ENCODE results near the gene PSENEN. TPM values are rescaled to one million over a fixed set of nuclear protein-coding genes. Genes with fewer than 3 reads are reported as not detected.

Gene PSENEN
- total RNA-seq, 1 experiment from 2014 or later: 42.9 TPM

- no peaks in the 10 kb centered on the region for H3K36me3 ChIP-seq (ENCODE audit: low read depth, low read length)
- ChIA-PET POLR2A (ENCODE audit: unreplicated experiment) (no interaction called here), CTCF (no interaction called here)
- no peak overlapping the region for H3K27ac ChIP-seq (ENCODE audit: low read length)
- no peak overlapping the region for H3K4me3 ChIP-seq (ENCODE audit: low read length)
- DNase-seq: no peak
- no peak for ATAC-seq
- no peaks in the 10 kb centered on the region for H3K27me3 ChIP-seq (ENCODE audit: low read length)
- no peaks in the 10 kb centered on the region for H3K79me2 ChIP-seq (ENCODE audit: low read length)
- no peaks in the 10 kb centered on the region for H3K9me2 ChIP-seq (replicated peaks; ENCODE audit: low read length)
- H3K4me2 ChIP-seq (ENCODE audit: low read length): no peak overlapping the region
- H3F3A ChIP-seq (ENCODE audit: low read length, unreplicated experiment): no peaks in the 10 kb centered on the region
- no peak overlapping the region for H2AFZ ChIP-seq (ENCODE audit: low read length)
- no peaks in the 10 kb centered on the region for H3K9me3 ChIP-seq (ENCODE audit: low read length)
- no peak for TF ChIP-seq EZH2 (IDR thresholded peaks at IDR 0.05; ENCODE audit: low read length, unreplicated experiment)
- TF ChIP-seq EZH2phosphoT487 (IDR thresholded peaks at IDR 0.05; ENCODE audit: borderline replicate concordance, low read length): no peak
- H4K20me1 ChIP-seq (ENCODE audit: low read length): no peaks in the 10 kb centered on the region
- no TSS peak for BruUV-seq (replicated peaks)
- no peaks in the 10 kb centered on the region for H3K4me1 ChIP-seq (ENCODE audit: insufficient read depth, low read length)
- intact Hi-C loops (cut with micrococcal nuclease): no loop called here
- no peak overlapping the region for H3K9ac ChIP-seq (ENCODE audit: low read length)
These were observed 42.9 kb downstream of the PSENEN start for GRCh38 chr19:35788205-35788960.

DNA sequence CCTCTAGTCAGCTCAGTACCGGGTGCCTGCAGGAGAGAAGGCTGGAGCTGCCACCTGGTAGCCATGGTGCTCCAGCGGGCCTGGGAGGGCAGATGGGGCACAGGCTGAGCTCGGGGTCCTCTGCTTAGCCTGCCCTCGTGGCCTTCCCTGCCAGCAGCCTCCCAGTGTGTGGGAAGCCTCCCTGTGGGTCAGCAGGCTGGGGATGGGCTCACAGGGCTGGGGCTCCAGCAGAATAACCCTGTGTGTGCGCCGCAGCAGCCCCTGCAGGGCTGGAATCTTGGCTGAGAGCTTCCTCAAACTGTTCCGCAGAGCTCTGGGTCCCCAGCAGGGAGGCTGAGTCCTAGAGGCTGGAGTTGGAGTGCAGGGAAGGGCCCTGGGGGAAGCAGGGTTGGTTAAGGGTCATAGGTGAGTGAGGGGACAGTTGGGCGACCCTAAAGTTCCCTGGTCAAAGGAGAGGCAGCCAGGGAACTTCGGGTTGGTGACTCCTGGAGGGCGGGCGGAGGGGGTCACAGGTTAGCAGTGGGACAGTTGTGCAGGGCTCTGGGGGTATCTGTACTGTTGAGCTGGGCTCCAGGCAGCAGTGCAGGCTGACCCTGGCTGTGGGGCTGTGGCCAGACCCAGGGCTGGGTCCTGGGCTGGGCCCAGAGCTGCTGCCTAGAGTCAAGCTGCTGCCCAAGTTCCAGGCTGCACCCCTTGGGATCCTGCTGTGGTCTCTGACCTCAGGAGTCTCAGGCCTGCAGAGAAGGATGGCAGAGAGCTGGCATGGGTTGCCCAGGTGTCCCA is 43.9 kb downstream of the PSENEN start:
- no peak overlapping the region for H3K4me2 ChIP-seq (ENCODE audit: low read length)
- no peaks in the 10 kb centered on the region for H3K27me3 ChIP-seq (ENCODE audit: low read length)
- no peak overlapping the region for H3K27ac ChIP-seq (ENCODE audit: low read length)
- H3F3A ChIP-seq (ENCODE audit: low read length, unreplicated experiment): no peaks in the 10 kb centered on the region
- intact Hi-C loops (cut with micrococcal nuclease): no loop called here
- ChIA-PET CTCF (no interaction called here), POLR2A (ENCODE audit: unreplicated experiment) (no interaction called here)
- ATAC-seq: no peak
- H3K9ac ChIP-seq (ENCODE audit: low read length): no peak overlapping the region
- H3K9me3 ChIP-seq (ENCODE audit: low read length): no peaks in the 10 kb centered on the region
- H3K9me2 ChIP-seq (replicated peaks; ENCODE audit: low read length): no peaks in the 10 kb centered on the region
- no peaks in the 10 kb centered on the region for H3K36me3 ChIP-seq (ENCODE audit: low read depth, low read length)
- H3K79me2 ChIP-seq (ENCODE audit: low read length): no peaks in the 10 kb centered on the region
- H3K4me1 ChIP-seq (ENCODE audit: insufficient read depth, low read length): no peaks in the 10 kb centered on the region
- no peak for DNase-seq
- no peak overlapping the region for H2AFZ ChIP-seq (ENCODE audit: low read length)
- H4K20me1 ChIP-seq (ENCODE audit: low read length): no peaks in the 10 kb centered on the region
- no TSS peak for BruUV-seq (replicated peaks)
- H3K4me3 ChIP-seq (ENCODE audit: low read length): no peak overlapping the region
- TF ChIP-seq, protein P1, sequence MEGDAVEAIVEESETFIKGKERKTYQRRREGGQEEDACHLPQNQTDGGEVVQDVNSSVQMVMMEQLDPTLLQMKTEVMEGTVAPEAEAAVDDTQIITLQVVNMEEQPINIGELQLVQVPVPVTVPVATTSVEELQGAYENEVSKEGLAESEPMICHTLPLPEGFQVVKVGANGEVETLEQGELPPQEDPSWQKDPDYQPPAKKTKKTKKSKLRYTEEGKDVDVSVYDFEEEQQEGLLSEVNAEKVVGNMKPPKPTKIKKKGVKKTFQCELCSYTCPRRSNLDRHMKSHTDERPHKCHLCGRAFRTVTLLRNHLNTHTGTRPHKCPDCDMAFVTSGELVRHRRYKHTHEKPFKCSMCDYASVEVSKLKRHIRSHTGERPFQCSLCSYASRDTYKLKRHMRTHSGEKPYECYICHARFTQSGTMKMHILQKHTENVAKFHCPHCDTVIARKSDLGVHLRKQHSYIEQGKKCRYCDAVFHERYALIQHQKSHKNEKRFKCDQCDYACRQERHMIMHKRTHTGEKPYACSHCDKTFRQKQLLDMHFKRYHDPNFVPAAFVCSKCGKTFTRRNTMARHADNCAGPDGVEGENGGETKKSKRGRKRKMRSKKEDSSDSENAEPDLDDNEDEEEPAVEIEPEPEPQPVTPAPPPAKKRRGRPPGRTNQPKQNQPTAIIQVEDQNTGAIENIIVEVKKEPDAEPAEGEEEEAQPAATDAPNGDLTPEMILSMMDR (conservative IDR thresholded peaks at IDR 0.05; ENCODE audit: low read depth, low read length): no peak
- TF ChIP-seq EZH2phosphoT487 (IDR thresholded peaks at IDR 0.05; ENCODE audit: borderline replicate concordance, low read length): no peak
- no peak for TF ChIP-seq EZH2 (IDR thresholded peaks at IDR 0.05; ENCODE audit: low read length, unreplicated experiment)

DNA sequence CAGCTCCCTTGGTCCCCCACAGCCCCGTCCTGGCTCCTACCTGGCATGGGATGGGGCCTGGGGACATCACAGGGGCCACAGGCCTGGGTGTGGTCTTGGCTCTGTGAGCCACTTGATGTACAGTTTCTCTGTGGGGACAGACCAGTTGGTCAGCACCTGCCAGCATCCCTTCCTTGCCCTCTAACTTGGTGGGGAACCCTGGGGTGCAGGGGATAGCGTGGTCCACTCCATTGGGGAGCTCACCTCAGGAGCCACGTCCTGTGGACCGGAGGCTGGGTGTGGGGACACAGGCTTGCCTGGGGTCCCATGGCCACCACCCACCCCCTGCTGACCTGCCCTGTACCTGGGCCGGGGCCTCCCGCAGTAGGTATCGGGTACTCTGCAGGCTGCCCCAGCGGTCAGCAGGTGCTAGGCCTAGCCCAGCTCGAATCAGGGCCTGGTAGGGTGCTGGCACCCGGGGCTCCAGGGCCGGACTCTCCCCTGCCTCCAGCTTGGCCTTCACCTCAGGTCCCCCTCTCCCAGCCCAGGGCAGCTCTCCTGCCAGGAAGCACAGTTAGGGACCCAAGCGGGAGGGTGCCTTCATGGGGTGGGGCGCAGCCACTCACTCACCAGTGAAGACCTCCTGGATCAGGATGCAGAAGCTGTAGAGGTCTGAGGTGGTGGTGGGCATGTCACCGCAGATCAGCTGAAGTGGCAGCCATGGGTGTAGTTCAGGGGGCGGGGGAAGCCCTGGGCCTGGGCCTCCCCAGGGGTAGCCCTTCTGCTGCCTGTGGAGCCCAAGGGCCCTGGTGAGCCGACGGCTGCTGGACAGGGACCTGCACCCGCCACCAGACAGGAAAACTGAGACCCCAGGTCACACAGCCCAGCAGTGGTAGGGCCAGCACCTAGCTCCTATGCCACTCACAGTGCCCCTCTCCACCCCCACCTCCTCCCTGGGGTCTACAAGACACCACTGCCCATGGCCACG is 44.8 kb downstream of the PSENEN start:
- H3K9ac ChIP-seq (ENCODE audit: low read length): no peak overlapping the region
- H3K36me3 ChIP-seq (ENCODE audit: low read depth, low read length): no peaks in the 10 kb centered on the region
- TF ChIP-seq EZH2phosphoT487 (IDR thresholded peaks at IDR 0.05; ENCODE audit: borderline replicate concordance, low read length) (no peak), EZH2 (IDR thresholded peaks at IDR 0.05; ENCODE audit: low read length, unreplicated experiment) (no peak)
- TF ChIP-seq, protein P1 (conservative IDR thresholded peaks at IDR 0.05; ENCODE audit: low read depth, low read length): no peak
- no peak overlapping the region for H3K27ac ChIP-seq (ENCODE audit: low read length)
- H4K20me1 ChIP-seq (ENCODE audit: low read length): no peaks in the 10 kb centered on the region
- H3K9me2 ChIP-seq (replicated peaks; ENCODE audit: low read length): no peaks in the 10 kb centered on the region
- H3K79me2 ChIP-seq (ENCODE audit: low read length): no peaks in the 10 kb centered on the region
- DNase-seq: no peak
- ChIA-PET CTCF (no interaction called here), POLR2A (ENCODE audit: unreplicated experiment) (no interaction called here)
- H3K4me2 ChIP-seq (ENCODE audit: low read length): no peak overlapping the region
- no peaks in the 10 kb centered on the region for H3K4me1 ChIP-seq (ENCODE audit: insufficient read depth, low read length)
- H3K4me3 ChIP-seq (ENCODE audit: low read length): no peak overlapping the region
- no peaks in the 10 kb centered on the region for H3K27me3 ChIP-seq (ENCODE audit: low read length)
- no peaks in the 10 kb centered on the region for H3K9me3 ChIP-seq (ENCODE audit: low read length)
- no peak overlapping the region for H2AFZ ChIP-seq (ENCODE audit: low read length)
- no peak for ATAC-seq
- BruUV-seq (replicated peaks): no TSS peak
- no peaks in the 10 kb centered on the region for H3F3A ChIP-seq (ENCODE audit: low read length, unreplicated experiment)
- intact Hi-C loops (cut with micrococcal nuclease): no loop called here
